GM19099 (cell line): ENCODE results near the gene TPPP2.

ENCODE experiments used
- POLR2A ChIP-seq: IDR thresholded peaks from 3 replicates; pipeline ENCODE4 v1.6.1; 2011; ENCODE audit warnings: low read depth; ENCODE audit not compliant: insufficient read length; ENCODE audit errors: extremely low read depth

Gene TPPP2

GRCh38 chr14:21014761-21015190 is 15.2 kb upstream of the TPPP2 start:
- no peak for TF ChIP-seq POLR2A

DNA sequence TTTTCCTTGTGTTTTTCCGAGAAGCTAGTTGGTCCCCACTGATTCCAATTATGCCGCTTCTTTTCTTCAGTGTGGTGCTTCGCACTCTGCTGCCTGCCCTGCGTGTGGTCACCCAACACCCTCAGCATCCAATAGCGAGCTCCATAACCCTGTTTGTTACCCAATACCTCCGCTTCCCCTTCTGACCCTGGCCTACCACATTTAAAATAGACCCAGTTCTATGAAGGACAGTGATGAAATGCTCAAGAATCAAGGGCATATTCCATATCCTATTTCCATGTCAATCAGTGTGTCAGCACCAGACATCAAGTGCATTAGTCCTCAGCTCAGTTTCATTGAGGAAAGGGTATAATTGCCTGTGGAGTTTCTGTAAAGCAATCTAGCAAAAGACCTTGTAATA is 14.7 kb upstream of the TPPP2 start:
- TF ChIP-seq POLR2A: no peak

GRCh38 chr14:21016413-21017190 is 13.4 kb upstream of the TPPP2 start:
- TF ChIP-seq POLR2A: no peak

GRCh38 chr14:21017528-21018245 is 12.3 kb upstream of the TPPP2 start:
- no peak for TF ChIP-seq POLR2A

DNA sequence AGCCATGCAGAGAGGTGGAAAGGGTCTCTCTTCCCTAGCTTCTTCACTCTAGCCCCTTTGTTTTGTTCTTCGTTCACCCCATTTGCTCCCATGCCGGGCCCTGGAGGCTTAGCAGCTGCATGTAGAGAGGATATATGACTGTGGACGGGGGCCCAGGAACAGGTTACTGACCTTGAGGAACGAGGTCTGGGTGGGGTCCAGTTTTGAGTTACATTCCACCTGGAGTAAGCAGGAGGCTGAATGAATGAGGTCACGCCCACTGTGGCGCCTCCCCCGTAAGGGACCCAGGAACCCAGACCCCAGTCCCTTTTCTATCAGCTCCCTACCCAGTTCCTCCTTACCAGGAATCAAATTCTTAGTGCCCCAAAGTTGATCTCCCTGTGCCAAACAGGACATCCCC is 11.7 kb upstream of the TPPP2 start:
- no peak for TF ChIP-seq POLR2A

GRCh38 chr14:21018781-21019180 is 11.2 kb upstream of the TPPP2 start:
- TF ChIP-seq POLR2A: no peak

- no peak for TF ChIP-seq POLR2A
Measured at GRCh38 chr14:21019366-21019765, 10.7 kb upstream of the TPPP2 start.

- TF ChIP-seq POLR2A: no peak
Measured at GRCh38 chr14:21020977-21021545, 9.0 kb upstream of the TPPP2 start.

- no peak for TF ChIP-seq POLR2A
Measured at GRCh38 chr14:21022686-21023085, 7.3 kb upstream of the TPPP2 start.

GRCh38 chr14:21023174-21023573 is 6.8 kb upstream of the TPPP2 start:
- no peak for TF ChIP-seq POLR2A

DNA sequence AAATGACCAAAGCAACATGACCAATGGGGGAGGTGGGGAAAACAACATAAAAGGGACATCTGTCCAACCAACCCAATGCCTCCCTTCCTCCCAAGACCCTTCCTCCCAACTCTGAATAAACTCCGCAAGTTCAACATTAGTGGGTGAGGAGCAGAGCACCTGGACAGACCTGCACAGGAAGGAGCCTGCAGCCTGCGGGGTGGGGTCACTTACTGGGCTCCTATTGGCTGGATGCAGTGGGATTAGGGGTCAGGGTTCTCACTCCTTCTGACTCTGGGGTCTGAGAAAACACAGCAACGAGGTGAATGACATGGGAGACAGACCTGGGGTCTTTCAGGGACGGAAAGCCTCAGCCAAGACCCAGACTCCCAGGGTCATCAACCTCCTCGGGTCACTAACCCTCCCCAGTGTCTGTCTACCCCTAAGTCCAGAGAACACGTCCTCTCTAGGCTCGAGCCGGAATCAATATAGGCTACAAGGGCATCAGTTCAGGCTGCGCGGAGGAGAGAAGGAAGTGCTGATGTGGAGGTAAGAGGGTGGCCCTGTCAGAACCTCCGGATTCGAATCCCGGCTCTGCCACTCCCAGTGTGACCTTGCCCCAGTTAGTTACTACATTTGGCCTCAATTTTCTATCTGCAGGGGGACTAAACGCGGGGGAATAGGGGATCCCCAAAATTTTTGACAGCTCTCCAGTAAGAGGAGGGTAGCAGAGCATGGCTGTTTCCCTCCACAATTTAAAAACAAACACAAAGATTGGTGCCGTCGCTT is 6.0 kb upstream of the TPPP2 start:
- TF ChIP-seq POLR2A: no peak

- no peak for TF ChIP-seq POLR2A
Measured at GRCh38 chr14:21024585-21025370, 5.2 kb upstream of the TPPP2 start, which contains the start of gene NDRG2. TSS of gene NDRG2 (minus strand) at chr14:21025061. CDS start at chr14:21023315, 1,746 bp downstream.

DNA sequence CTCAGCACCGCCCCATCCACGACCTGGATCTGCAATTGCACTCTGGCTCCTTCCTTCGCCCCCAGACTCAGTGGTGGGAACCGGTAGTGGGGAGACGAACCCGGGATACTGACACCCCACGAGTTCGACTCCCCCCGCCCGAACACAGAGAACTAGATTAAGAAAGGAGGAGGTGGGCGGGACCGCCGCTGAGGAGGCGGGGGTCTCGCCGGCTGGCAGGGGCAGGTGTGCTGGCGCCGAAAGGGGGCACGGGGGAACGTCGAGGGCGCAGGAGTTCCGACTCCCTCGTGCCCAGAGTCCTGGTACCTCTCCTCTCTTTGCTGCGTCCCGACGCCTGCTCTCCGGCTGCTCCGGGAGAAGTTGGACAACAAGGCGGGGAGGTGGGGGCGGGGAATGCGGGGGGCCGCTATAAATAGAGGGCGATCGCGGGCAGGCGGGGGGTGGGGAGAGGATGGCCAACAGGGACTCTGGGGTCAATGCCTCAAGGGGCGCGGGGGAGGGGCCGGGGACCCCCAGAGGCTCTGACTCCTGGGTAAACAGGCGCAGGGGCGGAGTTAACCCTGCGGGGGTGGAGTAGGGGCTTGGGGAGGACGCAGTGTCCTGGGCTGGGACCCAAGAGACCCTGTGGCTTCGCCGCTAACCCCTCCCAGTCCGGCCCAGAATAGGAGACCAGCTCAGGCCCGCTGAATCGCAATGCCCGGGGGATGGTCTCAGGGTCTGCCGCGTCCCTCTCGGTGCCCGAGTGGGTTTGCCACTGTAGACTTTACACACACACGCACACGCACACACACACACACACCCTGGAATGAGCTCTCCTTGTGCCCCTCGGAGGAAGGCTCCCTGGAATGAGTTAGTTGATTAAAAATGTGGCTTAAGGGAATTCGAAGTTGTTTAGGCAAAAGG is 4.4 kb upstream of the TPPP2 start:
- no peak for TF ChIP-seq POLR2A

GRCh38 chr14:21026274-21026987 is 3.6 kb upstream of the TPPP2 start:
- TF ChIP-seq POLR2A: no peak

DNA sequence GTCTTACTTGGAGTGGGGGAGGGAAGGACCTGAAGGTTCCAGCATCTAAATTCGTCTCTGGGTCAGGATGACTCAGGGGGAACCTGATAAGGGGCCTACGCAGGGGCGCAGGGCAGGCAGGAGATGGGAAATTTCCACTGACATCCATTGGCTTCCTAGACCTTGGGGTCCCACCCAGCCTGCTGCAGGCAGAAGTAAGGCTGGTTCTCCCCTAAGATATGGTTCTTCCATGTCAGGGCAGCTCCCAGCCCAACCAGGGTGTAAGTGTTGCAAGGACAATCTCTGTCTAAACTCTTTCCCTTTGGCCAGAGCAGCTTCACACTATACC is 3.1 kb upstream of the TPPP2 start:
- no peak for TF ChIP-seq POLR2A
